ENCODE measurements around the gene FRMD5. TPM values are rescaled to one million over a fixed set of nuclear protein-coding genes. Genes with fewer than 3 reads are reported as not detected.

FRMD5 gene
- total RNA-seq, 1 donor from 2014 or later: 0.12 TPM

DNA sequence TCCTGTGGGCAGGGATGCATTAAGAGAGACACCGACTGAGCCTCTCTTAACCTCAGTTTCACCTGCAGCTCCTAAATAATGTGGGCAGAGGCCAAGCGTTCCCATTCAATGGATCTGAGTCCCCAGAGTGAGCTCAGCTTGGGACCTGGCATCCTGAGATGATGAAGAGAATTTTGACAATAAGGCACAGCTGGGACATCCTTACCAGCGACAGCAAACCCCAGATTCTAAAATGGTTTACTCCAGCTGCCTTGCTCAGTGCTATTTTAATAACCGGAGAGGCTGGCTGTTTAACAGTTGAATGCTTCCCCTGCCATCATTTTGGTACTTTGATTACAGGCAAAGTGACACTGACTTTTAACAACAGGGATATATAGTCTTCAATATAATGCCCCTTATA lies 244.5 kb downstream of the FRMD5 start:
- intact Hi-C loops (cut with DNase I): no loop called here
- no peak overlapping the region for H3K27ac ChIP-seq
- H3K4me1 ChIP-seq: no peaks in the 10 kb centered on the region
- no peaks in the 10 kb centered on the region for H3K9me3 ChIP-seq
- TF ChIP-seq, protein P1, sequence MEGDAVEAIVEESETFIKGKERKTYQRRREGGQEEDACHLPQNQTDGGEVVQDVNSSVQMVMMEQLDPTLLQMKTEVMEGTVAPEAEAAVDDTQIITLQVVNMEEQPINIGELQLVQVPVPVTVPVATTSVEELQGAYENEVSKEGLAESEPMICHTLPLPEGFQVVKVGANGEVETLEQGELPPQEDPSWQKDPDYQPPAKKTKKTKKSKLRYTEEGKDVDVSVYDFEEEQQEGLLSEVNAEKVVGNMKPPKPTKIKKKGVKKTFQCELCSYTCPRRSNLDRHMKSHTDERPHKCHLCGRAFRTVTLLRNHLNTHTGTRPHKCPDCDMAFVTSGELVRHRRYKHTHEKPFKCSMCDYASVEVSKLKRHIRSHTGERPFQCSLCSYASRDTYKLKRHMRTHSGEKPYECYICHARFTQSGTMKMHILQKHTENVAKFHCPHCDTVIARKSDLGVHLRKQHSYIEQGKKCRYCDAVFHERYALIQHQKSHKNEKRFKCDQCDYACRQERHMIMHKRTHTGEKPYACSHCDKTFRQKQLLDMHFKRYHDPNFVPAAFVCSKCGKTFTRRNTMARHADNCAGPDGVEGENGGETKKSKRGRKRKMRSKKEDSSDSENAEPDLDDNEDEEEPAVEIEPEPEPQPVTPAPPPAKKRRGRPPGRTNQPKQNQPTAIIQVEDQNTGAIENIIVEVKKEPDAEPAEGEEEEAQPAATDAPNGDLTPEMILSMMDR (IDR thresholded peaks at IDR 0.05): no peak
- DNase-seq: no peak
- no peak for ATAC-seq
- H3K4me3 ChIP-seq: no peak overlapping the region
- no peaks in the 10 kb centered on the region for H3K36me3 ChIP-seq
- H3K27me3 ChIP-seq (ENCODE audit: low read depth): peaks cover 6% of the 10 kb centered on the region

DNA sequence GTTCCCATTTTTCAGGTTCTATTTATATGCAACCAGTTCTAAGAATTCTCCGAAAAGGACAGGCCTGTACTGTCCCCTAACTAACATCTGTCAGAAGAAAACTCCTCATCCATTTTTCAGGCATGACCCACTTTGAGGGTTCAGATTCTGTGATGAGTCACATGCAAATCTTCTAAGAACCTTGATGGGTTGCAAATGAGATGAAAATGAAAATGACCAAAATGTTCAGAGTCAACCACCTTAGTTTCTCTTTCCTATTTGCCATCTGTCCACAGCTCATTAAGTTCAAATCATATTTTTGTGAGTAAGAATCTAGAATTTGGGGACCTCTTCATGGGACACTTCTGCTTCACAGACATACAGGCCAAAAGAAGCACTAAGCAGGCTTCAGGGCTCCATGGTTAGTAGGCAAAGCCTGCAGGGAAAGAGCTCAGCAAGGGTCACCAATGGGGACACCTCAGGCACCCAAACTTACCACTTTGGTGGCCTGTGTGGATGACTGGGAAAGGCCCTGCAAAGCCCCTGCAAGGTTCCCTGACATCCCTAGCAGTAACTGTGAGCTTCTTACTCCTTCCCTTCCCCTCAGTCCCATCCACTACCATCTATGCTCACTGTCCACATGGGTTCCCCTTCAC lies 246.3 kb downstream of the FRMD5 start:
- TF ChIP-seq, protein P1 (IDR thresholded peaks at IDR 0.05): no peak
- DNase-seq (no peak), ATAC-seq (no peak)
- H3K4me1 ChIP-seq: no peaks in the 10 kb centered on the region
- no peak overlapping the region for H3K27ac ChIP-seq
- H3K36me3 ChIP-seq: no peaks in the 10 kb centered on the region
- H3K27me3 ChIP-seq (ENCODE audit: low read depth): peaks cover 6% of the 10 kb centered on the region
- intact Hi-C loops (cut with DNase I): no loop called here
- H3K4me3 ChIP-seq: no peak overlapping the region
- no peaks in the 10 kb centered on the region for H3K9me3 ChIP-seq

DNA sequence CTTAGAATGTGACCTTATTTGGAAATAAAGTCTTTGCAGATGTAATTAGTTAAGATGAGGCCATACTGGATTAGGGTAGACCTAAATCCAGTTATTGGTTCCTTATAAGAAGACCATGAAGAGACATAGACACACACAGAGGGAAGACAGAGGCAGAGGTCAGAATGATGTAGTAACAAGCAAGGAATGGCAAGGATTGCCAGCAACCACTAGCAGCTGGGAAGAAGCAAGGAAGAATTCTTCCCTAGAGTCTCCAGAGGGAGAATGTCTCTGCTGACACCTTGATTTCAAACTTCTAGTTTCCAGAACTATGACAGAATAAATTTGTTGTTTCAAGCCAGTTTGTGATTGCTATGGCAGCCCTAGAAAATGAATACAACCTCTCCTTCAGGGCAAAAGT lies 251.6 kb downstream of the FRMD5 start:
- Histone ChIP-seq H3K36me3 (no peaks in the 10 kb centered on the region), H3K9me3 (no peaks in the 10 kb centered on the region), H3K27me3 (ENCODE audit: low read depth) (peaks cover 6% of the 10 kb centered on the region), H3K27ac (no peak overlapping the region), H3K4me1 (no peaks in the 10 kb centered on the region), H3K4me3 (no peak overlapping the region)
- no peak for ATAC-seq
- DNase-seq: no peak
- TF ChIP-seq, protein P1 (IDR thresholded peaks at IDR 0.05): no peak
- intact Hi-C loops (cut with DNase I): no loop called here

DNA sequence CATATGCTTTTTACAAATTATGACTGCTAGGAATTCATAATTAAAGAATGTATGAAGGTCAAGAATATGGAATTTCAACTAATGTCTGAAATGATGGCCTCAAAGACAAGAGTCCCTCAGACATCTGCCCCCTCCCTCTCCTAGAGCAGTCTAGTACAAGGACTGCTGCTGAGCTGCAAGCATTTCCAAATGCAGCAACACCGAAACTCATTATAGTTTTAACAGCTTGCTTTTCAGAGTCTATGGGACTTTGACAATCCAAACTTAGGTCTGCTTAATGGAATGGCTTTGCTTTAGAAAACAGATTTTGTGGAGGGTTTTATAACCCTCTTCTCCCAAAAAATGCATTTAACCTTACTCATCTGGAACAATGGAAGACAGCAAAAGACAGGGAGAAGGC lies 252.9 kb downstream of the FRMD5 start:
- Histone ChIP-seq H3K36me3 (no peaks in the 10 kb centered on the region), H3K4me3 (no peak overlapping the region), H3K27ac (no peak overlapping the region), H3K4me1 (no peaks in the 10 kb centered on the region), H3K9me3 (no peaks in the 10 kb centered on the region), H3K27me3 (ENCODE audit: low read depth) (peaks cover 6% of the 10 kb centered on the region)
- ATAC-seq (no peak), DNase-seq (no peak)
- intact Hi-C loops (cut with DNase I): no loop called here
- TF ChIP-seq, protein P1 (IDR thresholded peaks at IDR 0.05): no peak

GRCh38 chr15:43941555-43941954 lies 253.5 kb downstream of the FRMD5 start:
- TF ChIP-seq, protein P1 (IDR thresholded peaks at IDR 0.05): no peak
- H3K27ac ChIP-seq: no peak overlapping the region
- H3K36me3 ChIP-seq: no peaks in the 10 kb centered on the region
- no peaks in the 10 kb centered on the region for H3K9me3 ChIP-seq
- ATAC-seq: no peak
- DNase-seq: no peak
- no peak overlapping the region for H3K4me3 ChIP-seq
- H3K4me1 ChIP-seq: no peaks in the 10 kb centered on the region
- H3K27me3 ChIP-seq (ENCODE audit: low read depth): peaks cover under 1% of the 10 kb centered on the region
- intact Hi-C loops (cut with DNase I): no loop called here

Data from lower lobe of right lung (tissue), 2 donors.